ENCODE results near the gene LIX1L.
"Not testable (repeated sequence)": the region's sequence is repeated elsewhere in the genome, so short reads cannot be mapped to it uniquely, and the experiment has no call there.

LIX1L gene

DNA sequence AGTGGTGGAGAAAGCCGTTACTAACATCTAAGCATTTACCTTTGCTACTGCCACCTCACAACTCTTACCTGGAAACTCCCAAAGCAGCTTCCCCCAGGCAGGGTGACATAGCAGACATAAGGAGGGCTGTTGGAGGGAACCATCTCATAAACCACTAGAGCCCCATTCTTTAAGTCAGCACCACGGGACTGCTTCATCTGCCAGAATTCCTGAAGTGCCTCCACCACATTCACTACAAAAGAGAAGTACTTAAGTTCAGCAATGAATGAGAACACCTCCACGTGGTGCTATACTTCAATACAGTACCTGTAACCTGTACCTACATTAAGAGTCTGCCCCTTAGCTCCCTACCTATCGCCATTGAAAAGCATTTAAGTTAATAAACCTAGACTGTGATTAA is 10.3 kb downstream of the LIX1L start:
- H3K27me3 ChIP-seq (replicated peaks; ENCODE audit: control insufficient read depth, insufficient read depth, low read length) = no peaks in the 10 kb centered on the region
- no peaks in the 10 kb centered on the region for H3K4me1 ChIP-seq (ENCODE audit: control insufficient read depth, insufficient read depth, low read length)
- no peak for DNase-seq (ENCODE audit: low read depth)
- H3K9me3 ChIP-seq (ENCODE audit: control insufficient read depth, low read length) = no peaks in the 10 kb centered on the region
- H3K4me3 ChIP-seq (ENCODE audit: low read length) = no peak overlapping the region
- H3K36me3 ChIP-seq (ENCODE audit: control insufficient read depth, insufficient read depth, low read length, severe bottlenecking) = peaks cover 21% of the 10 kb centered on the region
- H3K9ac ChIP-seq (ENCODE audit: low read length) = no peak overlapping the region

DNA sequence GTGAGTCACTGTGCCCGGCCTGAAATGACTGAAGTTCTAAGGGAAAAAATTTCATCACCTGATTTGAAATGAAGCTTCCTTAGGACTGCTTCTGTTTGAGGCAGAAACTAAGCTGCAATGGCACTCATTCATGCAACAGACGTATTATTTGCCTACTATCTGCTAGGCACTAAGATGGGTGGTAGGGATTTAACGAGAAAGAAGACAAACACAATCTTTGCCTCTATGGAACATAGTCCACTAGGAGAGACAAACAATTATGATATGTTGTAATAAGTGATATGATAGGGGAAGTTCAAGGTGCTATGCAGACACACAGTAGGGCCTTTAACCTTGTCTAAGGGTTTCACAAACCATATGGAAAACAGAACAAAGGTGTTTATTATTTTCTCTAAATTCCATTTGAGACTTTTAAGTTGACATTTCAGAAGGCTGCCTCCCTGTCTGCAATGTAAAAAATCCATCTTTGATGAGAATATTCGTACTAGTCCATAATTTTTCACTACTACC is 11.3 kb downstream of the LIX1L start:
- no peak for DNase-seq (ENCODE audit: low read depth)
- H3K36me3 ChIP-seq (ENCODE audit: control insufficient read depth, insufficient read depth, low read length, severe bottlenecking) = peaks cover 27% of the 10 kb centered on the region
- no peak overlapping the region for H3K4me3 ChIP-seq (ENCODE audit: low read length)
- H3K4me1 ChIP-seq (ENCODE audit: control insufficient read depth, insufficient read depth, low read length) = no peaks in the 10 kb centered on the region
- H3K27me3 ChIP-seq (replicated peaks; ENCODE audit: control insufficient read depth, insufficient read depth, low read length) = no peaks in the 10 kb centered on the region
- H3K9me3 ChIP-seq (ENCODE audit: control insufficient read depth, low read length) = no peaks in the 10 kb centered on the region
- H3K9ac ChIP-seq (ENCODE audit: low read length) = no peak overlapping the region

DNA sequence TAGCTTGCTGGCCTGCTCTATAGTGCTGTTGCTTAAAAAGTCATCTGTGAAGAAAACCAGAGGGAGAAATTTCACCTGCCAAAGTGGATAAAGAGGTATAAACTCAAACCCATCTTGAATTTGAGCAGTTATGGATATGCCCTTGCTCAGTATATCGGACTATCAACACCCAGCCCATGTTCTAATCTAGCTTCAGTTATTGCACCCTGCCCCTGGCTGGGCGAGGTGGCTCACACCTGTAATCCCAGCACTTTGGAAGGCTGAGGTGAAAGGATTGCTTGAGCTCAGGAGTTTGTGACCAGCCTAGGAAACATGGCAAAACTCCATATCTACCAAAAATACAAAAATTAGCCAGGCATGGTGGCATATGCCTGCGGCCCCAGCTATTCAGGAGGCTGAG is 13.3 kb downstream of the LIX1L start:
- Histone ChIP-seq H3K4me1 (ENCODE audit: control insufficient read depth, insufficient read depth, low read length) (no peaks in the 10 kb centered on the region), H3K9me3 (ENCODE audit: control insufficient read depth, low read length) (no peaks in the 10 kb centered on the region), H3K4me3 (ENCODE audit: low read length) (no peak overlapping the region), H3K9ac (ENCODE audit: low read length) (no peak overlapping the region), H3K27me3 (replicated peaks; ENCODE audit: control insufficient read depth, insufficient read depth, low read length) (no peaks in the 10 kb centered on the region), H3K36me3 (ENCODE audit: control insufficient read depth, insufficient read depth, low read length, severe bottlenecking) (peaks cover 29% of the 10 kb centered on the region)
- DNase-seq (ENCODE audit: low read depth) = no peak

DNA sequence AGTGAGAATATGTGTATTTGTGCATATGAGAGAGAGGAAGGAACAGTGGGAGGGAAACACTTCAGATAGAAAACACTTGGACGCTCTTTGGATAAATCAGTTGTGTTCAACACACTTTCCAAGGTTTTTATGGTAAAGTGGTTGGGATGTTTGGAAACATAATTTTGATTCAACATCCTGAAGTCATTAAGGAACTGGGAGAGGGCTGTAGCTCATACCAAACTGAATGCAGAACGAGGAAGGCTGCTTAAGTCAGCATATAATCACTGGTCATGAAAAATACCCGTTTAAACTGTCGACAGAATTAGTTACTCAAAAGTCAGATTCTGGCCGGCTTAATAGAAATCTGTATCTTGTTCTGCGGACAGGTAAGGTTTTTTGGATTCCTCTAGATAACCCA is 14.9 kb downstream of the LIX1L start:
- H3K9ac ChIP-seq (ENCODE audit: low read length) = no peak overlapping the region
- no peak for DNase-seq (ENCODE audit: low read depth)
- H3K4me3 ChIP-seq (ENCODE audit: low read length) = no peak overlapping the region
- peaks cover 29% of the 10 kb centered on the region for H3K36me3 ChIP-seq (ENCODE audit: control insufficient read depth, insufficient read depth, low read length, severe bottlenecking)
- H3K4me1 ChIP-seq (ENCODE audit: control insufficient read depth, insufficient read depth, low read length) = no peaks in the 10 kb centered on the region
- no peaks in the 10 kb centered on the region for H3K27me3 ChIP-seq (replicated peaks; ENCODE audit: control insufficient read depth, insufficient read depth, low read length)
- no peaks in the 10 kb centered on the region for H3K9me3 ChIP-seq (ENCODE audit: control insufficient read depth, low read length)

DNA sequence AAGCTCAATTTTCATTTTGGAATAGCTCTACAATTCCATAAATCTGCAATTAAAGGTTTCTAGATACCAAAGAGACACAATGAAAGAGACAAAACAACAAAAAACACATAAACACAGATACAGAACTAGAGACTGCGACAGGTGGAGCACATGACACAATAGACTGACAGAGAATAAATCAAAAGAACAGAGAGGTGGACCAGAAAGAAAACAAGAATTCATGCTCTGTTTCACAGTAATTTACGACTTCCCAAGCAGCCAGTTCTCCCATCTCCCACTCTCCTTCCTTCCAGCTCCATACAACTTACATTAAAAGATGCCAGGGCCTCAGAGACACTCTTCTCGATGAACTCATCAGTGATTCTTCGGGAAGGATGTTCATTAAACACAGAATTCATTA is 15.4 kb downstream of the LIX1L start:
- H3K36me3 ChIP-seq (ENCODE audit: control insufficient read depth, insufficient read depth, low read length, severe bottlenecking) = peaks cover 29% of the 10 kb centered on the region
- DNase-seq (ENCODE audit: low read depth) = no peak

DNA sequence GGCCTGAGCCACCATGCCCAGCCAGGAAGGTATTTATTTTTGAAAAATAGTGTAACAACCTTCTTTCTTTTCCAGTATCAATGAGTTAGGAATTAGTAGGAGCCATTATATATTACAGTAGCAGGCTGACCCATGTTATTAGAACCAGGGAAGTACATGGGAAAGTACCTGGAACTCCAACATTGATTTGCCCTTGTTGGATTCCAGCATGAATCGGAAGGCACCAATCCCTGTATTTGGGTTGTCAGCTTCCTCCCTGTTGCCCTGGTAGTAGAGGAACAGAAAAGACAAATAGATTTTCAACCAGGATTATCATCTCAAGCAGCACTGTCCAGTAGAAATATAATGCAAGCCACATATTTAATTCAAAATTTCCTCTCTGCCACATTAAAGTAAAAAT is 20.4 kb downstream of the LIX1L start:
- H3K9me3 ChIP-seq (ENCODE audit: control insufficient read depth, low read length) = no peaks in the 10 kb centered on the region
- H3K4me3 ChIP-seq (ENCODE audit: low read length) = no peak overlapping the region
- no peaks in the 10 kb centered on the region for H3K27me3 ChIP-seq (replicated peaks; ENCODE audit: control insufficient read depth, insufficient read depth, low read length)
- H3K36me3 ChIP-seq (ENCODE audit: control insufficient read depth, insufficient read depth, low read length, severe bottlenecking) = peaks cover 39% of the 10 kb centered on the region
- peaks cover 15% of the 10 kb centered on the region for H3K4me1 ChIP-seq (ENCODE audit: control insufficient read depth, insufficient read depth, low read length)
- H3K9ac ChIP-seq (ENCODE audit: low read length) = no peak overlapping the region
- DNase-seq (ENCODE audit: low read depth) = no peak

More for the DNA sequence above, 15.4 kb downstream of the LIX1L start:
- Histone ChIP-seq H3K9me3 (ENCODE audit: control insufficient read depth, low read length) (no peaks in the 10 kb centered on the region), H3K4me1 (ENCODE audit: control insufficient read depth, insufficient read depth, low read length) (no peaks in the 10 kb centered on the region), H3K27me3 (replicated peaks; ENCODE audit: control insufficient read depth, insufficient read depth, low read length) (no peaks in the 10 kb centered on the region), H3K4me3 (ENCODE audit: low read length) (no peak overlapping the region), H3K9ac (ENCODE audit: low read length) (no peak overlapping the region)

DNA sequence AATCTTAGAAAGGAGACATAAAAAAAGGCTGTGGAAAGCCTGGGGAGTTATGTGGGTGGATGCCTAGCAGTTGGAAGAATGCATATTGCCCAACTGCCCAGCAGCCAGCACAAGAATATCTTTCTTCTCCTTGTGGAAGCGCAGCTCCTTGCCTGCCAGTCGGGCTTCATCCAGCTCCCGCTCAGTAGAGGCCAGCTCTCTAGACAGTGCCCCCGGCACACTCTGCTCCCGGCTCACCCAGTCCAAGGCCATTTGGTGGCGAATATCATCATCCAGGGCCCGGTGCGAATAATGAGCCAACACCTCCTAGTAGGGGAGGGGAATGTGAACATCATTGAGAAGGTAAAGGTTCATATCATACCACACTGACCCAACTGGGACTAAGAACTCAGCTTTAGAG is 21.6 kb downstream of the LIX1L start:
- H3K4me1 ChIP-seq (ENCODE audit: control insufficient read depth, insufficient read depth, low read length) = peaks cover 15% of the 10 kb centered on the region
- H3K9ac ChIP-seq (ENCODE audit: low read length) = no peak overlapping the region
- no peaks in the 10 kb centered on the region for H3K9me3 ChIP-seq (ENCODE audit: control insufficient read depth, low read length)
- peak; percentile 75 for DNase-seq (ENCODE audit: low read depth)
- peaks cover 30% of the 10 kb centered on the region for H3K36me3 ChIP-seq (ENCODE audit: control insufficient read depth, insufficient read depth, low read length, severe bottlenecking)
- H3K4me3 ChIP-seq (ENCODE audit: low read length) = no peak overlapping the region
- no peaks in the 10 kb centered on the region for H3K27me3 ChIP-seq (replicated peaks; ENCODE audit: control insufficient read depth, insufficient read depth, low read length)

DNA sequence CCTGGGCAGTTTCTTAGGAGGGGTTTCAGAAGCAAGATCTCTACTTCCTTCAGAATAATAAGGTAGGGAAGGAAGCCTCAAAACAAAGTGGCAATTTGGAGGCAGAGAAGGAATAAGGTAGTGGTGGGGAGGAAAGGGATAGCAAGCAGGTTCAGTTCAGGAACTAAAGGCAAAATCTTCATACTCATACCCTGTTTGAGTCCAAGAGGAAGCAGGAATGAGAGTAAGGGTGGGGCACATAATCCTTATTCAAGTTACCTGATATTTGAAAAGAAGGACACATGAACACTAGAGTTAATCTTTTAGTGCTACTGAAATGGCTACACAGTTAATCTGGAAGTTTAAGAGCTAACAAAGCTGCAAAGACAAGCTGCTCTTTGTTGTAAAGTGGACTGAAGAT is 22.1 kb downstream of the LIX1L start:
- no peak for DNase-seq (ENCODE audit: low read depth)
- H3K36me3 ChIP-seq (ENCODE audit: control insufficient read depth, insufficient read depth, low read length, severe bottlenecking) = peaks cover 30% of the 10 kb centered on the region
- no peak overlapping the region for H3K9ac ChIP-seq (ENCODE audit: low read length)
- H3K9me3 ChIP-seq (ENCODE audit: control insufficient read depth, low read length) = no peaks in the 10 kb centered on the region
- no peaks in the 10 kb centered on the region for H3K27me3 ChIP-seq (replicated peaks; ENCODE audit: control insufficient read depth, insufficient read depth, low read length)
- H3K4me3 ChIP-seq (ENCODE audit: low read length) = no peak overlapping the region
- peaks cover 15% of the 10 kb centered on the region for H3K4me1 ChIP-seq (ENCODE audit: control insufficient read depth, insufficient read depth, low read length)

DNA sequence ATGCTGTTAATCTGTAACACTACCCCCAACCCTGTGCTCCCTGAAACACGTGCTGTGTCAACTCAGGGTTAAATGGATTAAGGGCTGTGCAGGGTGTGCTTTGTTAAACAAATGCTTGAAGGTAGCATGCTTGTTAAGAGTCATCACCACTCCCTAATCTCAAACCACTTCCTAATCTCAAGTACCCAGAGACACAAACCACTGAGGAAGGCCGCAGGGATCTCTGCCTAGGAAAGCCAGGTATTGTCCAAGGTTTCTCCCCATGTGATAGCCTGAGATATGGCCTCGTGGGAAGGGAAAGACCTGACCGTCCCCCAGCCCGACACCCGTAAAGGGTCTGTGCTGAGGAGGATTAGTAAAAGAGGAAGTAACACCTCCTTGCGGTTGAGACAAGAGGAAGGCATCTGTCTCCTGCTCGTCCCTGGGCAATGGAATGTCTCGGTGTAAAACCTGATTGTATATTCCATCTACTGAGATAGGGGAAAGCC is 25.3 kb downstream of the LIX1L start:
- not testable (repeated sequence) for H3K9me3 ChIP-seq (ENCODE audit: control insufficient read depth, low read length); H3K4me3 ChIP-seq (ENCODE audit: low read length); H3K27me3 ChIP-seq (replicated peaks; ENCODE audit: control insufficient read depth, insufficient read depth, low read length); H3K9ac ChIP-seq (ENCODE audit: low read length); DNase-seq (ENCODE audit: low read depth)
- peaks cover 21% of the 10 kb centered on the region for H3K4me1 ChIP-seq (ENCODE audit: control insufficient read depth, insufficient read depth, low read length)
- peaks cover 30% of the 10 kb centered on the region for H3K36me3 ChIP-seq (ENCODE audit: control insufficient read depth, insufficient read depth, low read length, severe bottlenecking)

DNA sequence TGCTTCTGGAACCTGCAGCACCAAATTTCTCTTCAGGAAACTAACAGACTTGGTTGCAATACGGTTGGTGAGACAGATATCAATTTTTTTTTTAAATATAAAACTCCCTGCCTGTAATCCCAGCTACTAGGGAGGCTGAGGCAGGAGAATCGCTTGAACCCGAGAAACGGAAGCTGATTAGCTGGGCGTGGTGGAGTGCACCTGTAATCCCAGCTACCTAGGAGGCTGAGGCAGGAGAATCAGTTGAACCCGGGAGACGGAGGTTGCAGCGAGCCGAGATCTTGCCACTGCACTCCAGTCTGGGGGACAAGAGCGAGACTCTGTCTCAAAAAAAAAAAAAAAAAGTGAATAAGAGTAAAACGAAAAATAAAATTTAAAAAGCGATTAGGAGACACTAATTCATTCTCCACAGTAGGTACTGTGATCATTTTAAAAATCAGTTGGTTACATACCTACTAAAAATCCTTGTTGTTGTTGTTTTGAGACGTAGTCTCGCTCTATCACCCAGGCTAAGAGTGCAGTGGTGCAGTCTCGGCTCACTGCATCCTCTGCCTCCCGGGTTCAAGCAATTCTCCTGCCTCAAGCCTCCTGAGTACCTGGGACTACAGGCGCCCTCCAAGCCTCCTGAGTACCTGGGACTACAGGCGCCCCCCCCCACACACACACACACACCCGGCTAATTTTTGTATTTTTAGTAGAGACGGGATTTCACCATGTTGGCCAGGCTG is 29.7 kb downstream of the LIX1L start:
- Histone ChIP-seq H3K4me1 (ENCODE audit: control insufficient read depth, insufficient read depth, low read length) (peaks cover 14% of the 10 kb centered on the region), H3K9me3 (ENCODE audit: control insufficient read depth, low read length) (no peaks in the 10 kb centered on the region), H3K36me3 (ENCODE audit: control insufficient read depth, insufficient read depth, low read length, severe bottlenecking) (peaks cover 22% of the 10 kb centered on the region), H3K9ac (ENCODE audit: low read length) (peak overlapping the region; percentile 94), H3K27me3 (replicated peaks; ENCODE audit: control insufficient read depth, insufficient read depth, low read length) (no peaks in the 10 kb centered on the region), H3K4me3 (ENCODE audit: low read length) (peak overlapping the region; percentile 92)
- DNase-seq (ENCODE audit: low read depth) = no peak

DNA sequence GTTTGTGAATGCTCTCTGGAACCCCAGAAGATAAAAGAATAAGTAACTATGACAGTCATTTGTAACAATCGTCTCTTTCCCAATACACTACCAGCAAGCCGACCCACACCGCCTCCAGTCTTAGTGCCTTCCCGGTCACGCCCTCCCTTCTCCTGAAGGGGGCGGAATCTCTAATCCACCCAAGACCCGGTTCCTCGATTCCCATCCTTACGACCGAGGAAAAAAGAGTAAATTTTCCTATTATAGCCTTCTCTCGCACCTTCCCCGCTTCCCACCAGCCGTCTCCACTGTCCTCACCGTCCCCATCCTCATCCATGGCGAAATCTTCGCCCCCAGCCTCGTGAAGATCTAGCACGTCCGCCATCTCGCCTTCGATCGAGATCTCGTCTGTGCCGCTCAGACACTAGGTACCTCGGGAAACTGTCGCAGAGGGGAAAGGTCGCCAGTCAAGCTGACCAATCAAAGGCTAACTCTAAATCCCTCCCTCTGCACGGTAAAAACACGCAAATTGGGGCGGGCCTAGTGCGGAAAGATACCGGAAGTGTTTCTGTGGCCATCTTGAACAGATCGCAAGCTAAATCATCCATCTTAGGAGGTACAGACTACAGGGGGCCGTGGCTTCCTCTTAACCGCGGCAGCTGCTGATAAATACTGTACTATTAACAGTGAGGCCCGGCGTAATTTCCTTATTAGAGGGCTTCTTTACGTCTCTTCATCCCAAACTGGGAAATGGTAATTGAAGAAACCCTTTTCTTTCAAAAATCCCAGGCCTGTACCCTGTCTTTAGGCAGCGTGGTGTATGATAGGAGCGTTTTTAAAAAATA is 30.5 kb downstream of the LIX1L start, which contains the start of gene RBM8A:
Gene RBM8A, minus strand, starts transcription at position 422 of the 824 bp plus-strand sequence. Its CDS starts 58 bp downstream, at position 364.
- DNase-seq (ENCODE audit: low read depth) = peak; percentile 99
- Histone ChIP-seq H3K9me3 (ENCODE audit: control insufficient read depth, low read length) (no peaks in the 10 kb centered on the region), H3K27me3 (replicated peaks; ENCODE audit: control insufficient read depth, insufficient read depth, low read length) (no peaks in the 10 kb centered on the region), H3K9ac (ENCODE audit: low read length) (peak within 1 kb of the TSS; percentile 94), H3K4me3 (ENCODE audit: low read length) (peak within 1 kb of the TSS; percentile 92), H3K4me1 (ENCODE audit: control insufficient read depth, insufficient read depth, low read length) (peaks cover 18% of the 10 kb centered on the region), H3K36me3 (ENCODE audit: control insufficient read depth, insufficient read depth, low read length, severe bottlenecking) (peaks cover 21% of the 10 kb centered on the region)

Data from adipocyte (in vitro differentiated cells).